Gastroesophageal sphincter (tissue), 4 donors: Measurements from ENCODE around the gene ANGPT4. TPM values are rescaled to one million over a fixed set of nuclear protein-coding genes. Genes with fewer than 3 reads are reported as not detected.

ENCODE experiments used
- ATAC-seq: fragments of 150-250 bp; one replicate; pipeline ENCODE4 v1.9.1; 2016; ENCODE audit warnings: mild to moderate bottlenecking, moderate library complexity
- H3K27ac ChIP-seq, 4 donors: fragments of 200-600 bp; sonication (generic) in 3 of 4; 1 replicate in 3 of 4; 2 replicates in 1 of 4; pipeline ENCODE4 v1.5.1; 2016 to 2019
- H3K27me3 ChIP-seq: fragments of 200-600 bp; sonication (generic); one replicate; pipeline ENCODE4 v1.5.1; 2019
- H3K36me3 ChIP-seq, 2 donors: fragments of 200-600 bp; sonication (generic); one replicate each; pipeline ENCODE4 v1.5.1; 2019; ENCODE audit warnings: control low read depth in 1 of 2
- H3K4me1 ChIP-seq, 3 donors: fragments of 200-600 bp; sonication (generic); 1 replicate in 2 of 3; 2 replicates in 1 of 3; pipeline ENCODE4 v1.5.1; 2016 to 2019; ENCODE audit warnings: control low read depth in 2 of 3
- H3K4me3 ChIP-seq, 2 donors: fragments of 200-600 bp; sonication (generic); one replicate each; pipeline ENCODE4 v1.5.1; 2019; ENCODE audit warnings: mild to moderate bottlenecking in 1 of 2, moderate library complexity in 1 of 2
- H3K9me3 ChIP-seq, 3 donors: fragments of 200-600 bp; sonication (generic); one replicate each; pipeline ENCODE4 v1.5.1; 2017 to 2019; ENCODE audit warnings: control low read depth in 2 of 3
- EP300 ChIP-seq: sonication (generic); formaldehyde crosslinking; IDR thresholded peaks from one replicate; pipeline ENCODE4 v1.6.1; 2017; ENCODE audit warnings: antibody characterized with exemption, mild to moderate bottlenecking
- POLR2A ChIP-seq, 2 donors: fragments of 450-650 bp; IDR thresholded peaks; one replicate each; pipeline ENCODE4 v1.6.1; 2017; ENCODE audit warnings: antibody characterized with exemption in 2 of 2, mild to moderate bottlenecking in 2 of 2, moderate library complexity in 1 of 2
- POLR2AphosphoS5 ChIP-seq: sonication (generic); formaldehyde crosslinking; IDR thresholded peaks from one replicate; pipeline ENCODE4 v1.6.1; 2017; ENCODE audit warnings: antibody characterized with exemption
- WGBS, 2 donors: methylation state at CpG; one replicate each; pipeline ENCODE4 v1.1.5; 2018; ENCODE audit warnings: low coverage in 1 of 2; 5-methylcytosine and 5-hydroxymethylcytosine counted together
- total RNA-seq, 4 donors: library from RNA; depleted of rRNA; stranded (reverse); fragments of >200 nt; gene quantifications; one replicate each; pipeline ENCODE4 v1.1.0, GENCODE V29; 2016
- TF ChIP-seq, protein P1 (sequence below), 4 experiments: fragments of 200-600 bp in 2 of 4; fragments of 450-650 bp in 2 of 4; sonication (generic) in 1 of 4; IDR thresholded peaks; one replicate each; pipeline ENCODE4 v1.5.1; 2017 to 2019; ENCODE audit warnings: antibody characterized with exemption in 4 of 4, mild to moderate bottlenecking in 2 of 4, moderate library complexity in 2 of 4

Gene ANGPT4
- total RNA-seq, 4 donors from 2014 or later, result 0.13 to 0.58 (median 0.15) TPM; not detected in 1

GRCh38 chr20:871436-871835 is 44.7 kb downstream of the ANGPT4 start:
- no peak for ATAC-seq
- Histone ChIP-seq H3K4me3 (no peak overlapping the region), H3K4me1 (no peaks in the 10 kb centered on the region), H3K36me3 (no peaks in the 10 kb centered on the region), H3K9me3 (no peaks in the 10 kb centered on the region), H3K27me3 (peaks cover 58% of the 10 kb centered on the region), H3K27ac (no peak overlapping the region)
- TF ChIP-seq EP300, result no peak
- TF ChIP-seq POLR2AphosphoS5, result no peak
- TF ChIP-seq POLR2A (IDR thresholded peaks at IDR 0.05), result no peak
- TF ChIP-seq, protein P1, sequence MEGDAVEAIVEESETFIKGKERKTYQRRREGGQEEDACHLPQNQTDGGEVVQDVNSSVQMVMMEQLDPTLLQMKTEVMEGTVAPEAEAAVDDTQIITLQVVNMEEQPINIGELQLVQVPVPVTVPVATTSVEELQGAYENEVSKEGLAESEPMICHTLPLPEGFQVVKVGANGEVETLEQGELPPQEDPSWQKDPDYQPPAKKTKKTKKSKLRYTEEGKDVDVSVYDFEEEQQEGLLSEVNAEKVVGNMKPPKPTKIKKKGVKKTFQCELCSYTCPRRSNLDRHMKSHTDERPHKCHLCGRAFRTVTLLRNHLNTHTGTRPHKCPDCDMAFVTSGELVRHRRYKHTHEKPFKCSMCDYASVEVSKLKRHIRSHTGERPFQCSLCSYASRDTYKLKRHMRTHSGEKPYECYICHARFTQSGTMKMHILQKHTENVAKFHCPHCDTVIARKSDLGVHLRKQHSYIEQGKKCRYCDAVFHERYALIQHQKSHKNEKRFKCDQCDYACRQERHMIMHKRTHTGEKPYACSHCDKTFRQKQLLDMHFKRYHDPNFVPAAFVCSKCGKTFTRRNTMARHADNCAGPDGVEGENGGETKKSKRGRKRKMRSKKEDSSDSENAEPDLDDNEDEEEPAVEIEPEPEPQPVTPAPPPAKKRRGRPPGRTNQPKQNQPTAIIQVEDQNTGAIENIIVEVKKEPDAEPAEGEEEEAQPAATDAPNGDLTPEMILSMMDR (IDR thresholded peaks at IDR 0.05), result no peak

DNA sequence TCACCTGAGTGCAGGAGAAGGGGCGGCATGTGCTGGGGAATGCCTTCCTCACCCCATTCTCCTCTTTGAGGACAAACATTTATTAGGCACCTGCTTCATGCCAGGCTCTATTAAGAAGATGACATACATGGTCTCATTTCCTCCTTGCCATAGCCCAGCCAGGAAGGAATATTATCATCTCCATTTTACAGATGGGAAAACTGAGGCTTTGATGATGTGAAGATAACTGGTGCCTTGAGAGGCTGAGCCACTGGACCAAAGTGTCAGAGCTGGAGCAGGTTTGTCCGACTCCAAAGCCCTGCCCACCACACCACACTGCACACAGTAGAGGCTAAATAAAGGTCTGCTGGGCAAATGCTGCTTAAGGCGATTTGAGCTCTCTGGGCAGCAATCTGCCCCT is 45.4 kb downstream of the ANGPT4 start:
- Histone ChIP-seq H3K36me3 (no peaks in the 10 kb centered on the region), H3K27me3 (peaks cover 55% of the 10 kb centered on the region), H3K4me3 (no peak overlapping the region), H3K9me3 (no peaks in the 10 kb centered on the region), H3K27ac (no peak overlapping the region), H3K4me1 (no peaks in the 10 kb centered on the region)
- WGBS, 2 donors, result 20 to 69% methylated on average over 1 to 3 of the region's 3 CpGs
- TF ChIP-seq POLR2AphosphoS5 (no peak), EP300 (no peak), POLR2A (IDR thresholded peaks at IDR 0.05) (no peak)
- TF ChIP-seq, protein P1 (IDR thresholded peaks at IDR 0.05), result no peak
- no peak for ATAC-seq

DNA sequence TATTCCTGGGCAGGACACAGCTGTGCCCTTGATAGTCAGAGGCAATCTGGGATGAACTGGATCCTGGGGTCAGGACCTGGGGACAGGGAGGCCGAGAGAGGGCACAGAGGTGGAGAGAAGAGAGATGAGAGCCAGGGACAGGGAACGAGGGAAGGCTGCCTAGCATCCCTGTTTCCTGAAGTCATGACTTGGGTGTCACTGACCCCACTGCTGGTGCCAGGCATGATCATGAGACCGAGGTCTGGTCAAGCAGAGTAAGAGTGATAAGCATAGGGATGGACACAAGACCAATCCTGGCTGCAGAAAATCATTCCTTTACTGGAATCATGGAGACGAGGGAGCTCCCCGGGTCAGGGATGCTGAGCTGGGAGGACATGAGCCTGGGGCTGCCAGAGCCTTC is 46.5 kb downstream of the ANGPT4 start:
- peaks cover 58% of the 10 kb centered on the region for H3K27me3 ChIP-seq
- 60% methylated on average over 5 of the region's 5 CpGs; no CpG with 5 or more reads in 1 of the 2 donors for WGBS, 2 donors
- ATAC-seq, result no peak
- no peak overlapping the region for H3K27ac ChIP-seq
- no peak overlapping the region for H3K4me3 ChIP-seq
- no peak for TF ChIP-seq POLR2A (IDR thresholded peaks at IDR 0.05)
- TF ChIP-seq, protein P1 (IDR thresholded peaks at IDR 0.05), result no peak
- no peak for TF ChIP-seq POLR2AphosphoS5
- TF ChIP-seq EP300, result no peak
- H3K36me3 ChIP-seq, result no peaks in the 10 kb centered on the region
- no peaks in the 10 kb centered on the region for H3K9me3 ChIP-seq
- no peaks in the 10 kb centered on the region for H3K4me1 ChIP-seq

DNA sequence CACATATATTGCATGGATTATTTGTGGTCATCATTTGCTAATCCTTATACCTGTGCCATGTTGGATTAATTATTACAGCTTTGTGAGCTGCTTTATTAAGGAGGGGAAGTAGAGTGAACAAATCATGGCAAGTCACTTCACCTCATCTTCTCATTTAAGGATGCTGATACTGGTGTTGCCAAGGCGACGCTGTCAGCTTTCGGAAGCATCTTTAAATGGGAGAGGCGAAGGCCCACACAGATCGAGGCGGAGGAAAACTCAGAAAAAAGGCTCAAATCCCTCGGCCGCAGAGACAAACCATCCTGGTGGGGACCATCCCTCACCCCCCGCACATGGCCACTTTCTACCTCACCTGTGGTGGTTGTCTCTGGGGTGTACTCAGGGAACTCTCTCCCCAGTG is 47.9 kb downstream of the ANGPT4 start:
- TF ChIP-seq POLR2AphosphoS5 (no peak), EP300 (no peak), POLR2A (IDR thresholded peaks at IDR 0.05) (no peak)
- TF ChIP-seq, protein P1 (IDR thresholded peaks at IDR 0.05), result no peak
- Histone ChIP-seq H3K27ac (no peak overlapping the region), H3K4me3 (no peak overlapping the region), H3K4me1 (no peaks in the 10 kb centered on the region), H3K36me3 (no peaks in the 10 kb centered on the region), H3K9me3 (no peaks in the 10 kb centered on the region), H3K27me3 (peaks cover 46% of the 10 kb centered on the region)
- 84% methylated on average over 9 of the region's 9 CpGs; no CpG with 5 or more reads in 1 of the 2 donors for WGBS, 2 donors
- ATAC-seq, result no peak

- no peaks in the 10 kb centered on the region for H3K4me1 ChIP-seq
- TF ChIP-seq EP300, result no peak
- no peak for TF ChIP-seq POLR2AphosphoS5
- no peak for TF ChIP-seq POLR2A (IDR thresholded peaks at IDR 0.05)
- TF ChIP-seq, protein P1 (IDR thresholded peaks at IDR 0.05), result no peak
- no peak overlapping the region for H3K4me3 ChIP-seq
- peaks cover 30% of the 10 kb centered on the region for H3K27me3 ChIP-seq
- H3K36me3 ChIP-seq, result no peaks in the 10 kb centered on the region
- 90 to 100% methylated on average over 1 of the region's 1 CpG for WGBS, 2 donors
- H3K27ac ChIP-seq, result no peak overlapping the region
- ATAC-seq, result no peak
- H3K9me3 ChIP-seq, result no peaks in the 10 kb centered on the region
These were observed 50.7 kb downstream of the ANGPT4 start for GRCh38 chr20:865440-865839.
